K562 treated with DMSO at 1 percent for 12 hours (cell line): ENCODE data around the gene FOXJ1. TPM values are rescaled to one million over a fixed set of nuclear protein-coding genes. Genes with fewer than 3 reads are reported as not detected.

Experiments used
- total RNA-seq: library from RNA; unstranded; fragments of 300-600 nt; gene quantifications from 2 replicates; pipeline ENCODE4 v1.2.3, GENCODE V29; 2022; ENCODE audit not compliant: insufficient read depth

FOXJ1 gene, protein sequence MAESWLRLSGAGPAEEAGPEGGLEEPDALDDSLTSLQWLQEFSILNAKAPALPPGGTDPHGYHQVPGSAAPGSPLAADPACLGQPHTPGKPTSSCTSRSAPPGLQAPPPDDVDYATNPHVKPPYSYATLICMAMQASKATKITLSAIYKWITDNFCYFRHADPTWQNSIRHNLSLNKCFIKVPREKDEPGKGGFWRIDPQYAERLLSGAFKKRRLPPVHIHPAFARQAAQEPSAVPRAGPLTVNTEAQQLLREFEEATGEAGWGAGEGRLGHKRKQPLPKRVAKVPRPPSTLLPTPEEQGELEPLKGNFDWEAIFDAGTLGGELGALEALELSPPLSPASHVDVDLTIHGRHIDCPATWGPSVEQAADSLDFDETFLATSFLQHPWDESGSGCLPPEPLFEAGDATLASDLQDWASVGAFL
- total RNA-seq: 0.31 TPM in 1 of 2 replicates, not detected in the other

DNA sequence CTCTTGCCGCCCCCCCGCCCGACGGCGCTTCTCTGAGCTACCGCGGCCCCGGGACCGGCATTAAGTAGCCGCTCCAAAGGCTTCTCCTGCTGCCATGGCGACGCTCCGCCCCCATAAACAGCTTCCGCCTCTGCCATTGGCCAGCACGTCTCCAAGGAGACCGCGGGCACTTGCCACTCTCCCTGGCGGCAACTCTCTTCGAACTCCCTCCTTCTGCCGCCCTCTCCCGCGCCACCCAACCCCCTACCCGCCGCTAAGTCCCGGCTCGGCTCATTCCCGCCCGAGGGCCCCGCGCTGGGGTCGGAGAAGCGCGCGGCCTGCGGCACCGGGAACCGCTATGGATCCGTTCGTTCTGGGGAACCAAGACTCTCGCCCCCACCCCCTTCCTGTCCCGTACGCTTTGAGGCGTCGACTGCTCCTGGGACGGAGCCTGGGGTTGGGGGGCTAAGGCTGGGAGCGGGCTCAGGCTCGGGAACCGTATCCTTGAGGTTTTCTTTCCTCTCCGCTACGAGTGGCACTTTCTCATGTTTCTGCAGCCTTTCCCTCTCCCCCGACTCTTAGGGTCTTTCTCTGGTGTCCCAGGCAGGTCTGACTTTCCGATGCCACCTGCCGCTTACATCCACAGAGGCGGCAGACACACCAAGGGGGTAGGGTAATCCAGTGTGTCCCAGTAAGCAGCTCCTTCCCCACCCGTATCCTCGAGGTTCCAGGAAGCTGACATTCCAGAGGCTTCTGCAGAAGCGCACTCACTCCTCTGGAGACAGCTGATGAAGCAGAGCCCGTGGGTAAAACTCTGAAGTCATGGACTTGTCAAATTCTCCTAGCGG lies at the start of gene FOXJ1:
FOXJ1 (minus strand) TSS at position 34 of the 827 bp plus-strand sequence. CDS start 850 bp downstream, outside the sequence.

GRCh38 chr17:76103274-76104139 lies 37.5 kb downstream of the FOXJ1 start, which contains the start of gene EXOC7:
Gene EXOC7 (minus strand): TSS chr17:76103787. CDS start chr17:76103692, 95 bp downstream.

Other genes with a start within 250 kb of the FOXJ1 start
- 17.7 and 29.8 TPM in 2 replicates for gene TRIM65, start 244.3 kb downstream of the FOXJ1 start, total RNA-seq
- 90.0 and 95.5 TPM in 2 replicates for gene MRPL38, start 236.4 kb downstream of the FOXJ1 start, total RNA-seq
- 3.3 and 6.5 TPM in 2 replicates for gene FBF1, start 200.2 kb downstream of the FOXJ1 start, total RNA-seq
- 5.8 and 17.7 TPM in 2 replicates for gene ACOX1, start 162.1 kb downstream of the FOXJ1 start, total RNA-seq
- 22.4 and 25.5 TPM in 2 replicates for gene TEN1, start 162.0 kb downstream of the FOXJ1 start, total RNA-seq
- 5.8 and 8.0 TPM in 2 replicates for gene CDK3, start 140.4 kb downstream of the FOXJ1 start, total RNA-seq
- gene EVPL, start 113.9 kb downstream of the FOXJ1 start, total RNA-seq: 0.09 TPM in 1 of 2 replicates, not detected in the other
- gene SRP68, start 68.7 kb downstream of the FOXJ1 start, total RNA-seq: 72.8 and 93.8 TPM in 2 replicates
- gene GALR2, start 66.5 kb downstream of the FOXJ1 start, total RNA-seq: not detected in 2 replicates
- gene ZACN, start 62.1 kb downstream of the FOXJ1 start, total RNA-seq: 2.2 and 10.7 TPM in 2 replicates
- gene EXOC7, start 37.5 kb downstream of the FOXJ1 start, total RNA-seq: 17.1 and 42.5 TPM in 2 replicates
- gene RNF157, start 99.2 kb upstream of the FOXJ1 start, total RNA-seq: 13.5 and 50.9 TPM in 2 replicates
- 167 and 186 TPM in 2 replicates for gene UBALD2, start 124.1 kb upstream of the FOXJ1 start, total RNA-seq
- gene QRICH2, start 167.0 kb upstream of the FOXJ1 start, total RNA-seq: 6.1 and 13.6 TPM in 2 replicates
- gene PRPSAP1, start 212.7 kb upstream of the FOXJ1 start, total RNA-seq: 59.7 and 71.5 TPM in 2 replicates
- 41.7 and 47.1 TPM in 2 replicates for gene SPHK1, start 243.4 kb upstream of the FOXJ1 start, total RNA-seq